Activated gamma-delta T cell treated with Interleukin-2 at 50 U/mL for 16 hours (primary cell): Measurements from ENCODE around the gene COX14.
"Not testable (repeated sequence)": the region's sequence is repeated elsewhere in the genome, so short reads cannot be mapped to it uniquely, and the experiment has no call there.

Source experiments
- DNase-seq: peaks from one replicate; pipeline ENCODE4 v3.0.0-alpha.2; 2020

COX14 gene

GRCh38 chr12:50110127-50110761, 1.8 kb upstream of the COX14 start:
- DNase-seq = no peak

GRCh38 chr12:50110762-50111351, 1.2 kb upstream of the COX14 start:
- no peak for DNase-seq

- DNase-seq = no peak
These were observed 692 bp upstream of the COX14 start for GRCh38 chr12:50111395-50111692.

GRCh38 chr12:50112456-50113218, 601 bp downstream of the COX14 start:
- DNase-seq = no peak

- DNase-seq = no peak
These were observed 5.1 kb downstream of the COX14 start for GRCh38 chr12:50117057-50117622.

GRCh38 chr12:50119387-50119786, 7.4 kb downstream of the COX14 start:
- no peak for DNase-seq

GRCh38 chr12:50120521-50120920, 8.5 kb downstream of the COX14 start:
- DNase-seq = no peak

- no peak for DNase-seq
These were observed 8.9 kb downstream of the COX14 start for GRCh38 chr12:50120953-50121352.

- no peak for DNase-seq
These were observed 9.6 kb downstream of the COX14 start for GRCh38 chr12:50121641-50122040.

GRCh38 chr12:50123203-50123602, 11.2 kb downstream of the COX14 start:
- DNase-seq = no peak

- no peak for DNase-seq
These were observed 15.5 kb downstream of the COX14 start for GRCh38 chr12:50127546-50127945.

GRCh38 chr12:50129290-50129689, 17.3 kb downstream of the COX14 start:
- DNase-seq = no peak

GRCh38 chr12:50132505-50133135, 20.6 kb downstream of the COX14 start:
- no peak for DNase-seq

GRCh38 chr12:50142993-50143392, 31.0 kb downstream of the COX14 start:
- no peak for DNase-seq

- DNase-seq = no peak
These were observed 33.4 kb downstream of the COX14 start for GRCh38 chr12:50145439-50145838.

GRCh38 chr12:50147281-50147680, 35.2 kb downstream of the COX14 start:
- no peak for DNase-seq

- not testable (repeated sequence) for DNase-seq
These were observed 36.0 kb downstream of the COX14 start for GRCh38 chr12:50148011-50148410.

- no peak for DNase-seq
These were observed 37.3 kb downstream of the COX14 start for GRCh38 chr12:50149311-50149710.

GRCh38 chr12:50151047-50151687, 39.1 kb downstream of the COX14 start:
- no peak for DNase-seq

GRCh38 chr12:50154947-50155346, 42.9 kb downstream of the COX14 start:
- DNase-seq = not testable (repeated sequence)

GRCh38 chr12:50156641-50157040, 44.6 kb downstream of the COX14 start:
- no peak for DNase-seq

- no peak for DNase-seq
These were observed 45.2 kb downstream of the COX14 start for GRCh38 chr12:50157259-50157658.

GRCh38 chr12:50160643-50161042, 48.6 kb downstream of the COX14 start:
- no peak for DNase-seq
